Occipital lobe (tissue), 2 donors: ENCODE measurements around the gene RAD50. TPM values are rescaled to one million over a fixed set of nuclear protein-coding genes. Genes with fewer than 3 reads are reported as not detected.
"Not testable (repeated sequence)": the region's sequence is repeated elsewhere in the genome, so short reads cannot be mapped to it uniquely, and the experiment has no call there.

Source experiments
- DNase-seq: peaks from one replicate; lab custom pipeline; 2025; lab: John Stamatoyannopoulos, UW
- total RNA-seq: library from RNA; depleted of rRNA; stranded (reverse); fragments of >200 nt; gene quantifications from one replicate; pipeline ENCODE4 v1.2.3, GENCODE V29; 2014

RAD50 gene
- total RNA-seq: 39.3 TPM

DNA sequence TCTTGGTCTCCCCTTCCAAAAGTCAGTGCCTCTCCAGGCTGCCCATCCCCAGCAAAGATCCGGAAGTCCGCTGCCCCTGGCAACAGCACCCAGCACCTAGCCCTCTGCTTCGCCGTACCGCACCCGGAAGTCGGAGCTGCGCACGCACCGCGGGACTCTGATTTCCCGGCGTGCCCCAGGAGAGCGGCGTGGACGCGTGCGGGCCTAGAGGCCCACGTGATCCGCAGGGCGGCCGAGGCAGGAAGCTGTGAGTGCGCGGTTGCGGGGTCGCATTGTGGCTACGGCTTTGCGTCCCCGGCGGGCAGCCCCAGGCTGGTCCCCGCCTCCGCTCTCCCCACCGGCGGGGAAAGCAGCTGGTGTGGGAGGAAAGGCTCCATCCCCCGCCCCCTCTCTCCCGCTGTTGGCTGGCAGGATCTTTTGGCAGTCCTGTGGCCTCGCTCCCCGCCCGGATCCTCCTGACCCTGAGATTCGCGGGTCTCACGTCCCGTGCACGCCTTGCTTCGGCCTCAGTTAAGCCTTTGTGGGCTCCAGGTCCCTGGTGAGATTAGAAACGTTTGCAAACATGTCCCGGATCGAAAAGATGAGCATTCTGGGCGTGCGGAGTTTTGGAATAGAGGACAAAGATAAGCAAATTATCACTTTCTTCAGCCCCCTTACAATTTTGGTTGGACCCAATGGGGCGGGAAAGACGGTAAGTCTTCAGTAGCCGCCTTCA, at the start of gene RAD50:
Gene RAD50, plus strand, starts transcription at position 215 of the 715 bp plus-strand sequence. Its CDS starts 348 bp downstream, at position 563.
- peak; percentile 86 for DNase-seq

DNA sequence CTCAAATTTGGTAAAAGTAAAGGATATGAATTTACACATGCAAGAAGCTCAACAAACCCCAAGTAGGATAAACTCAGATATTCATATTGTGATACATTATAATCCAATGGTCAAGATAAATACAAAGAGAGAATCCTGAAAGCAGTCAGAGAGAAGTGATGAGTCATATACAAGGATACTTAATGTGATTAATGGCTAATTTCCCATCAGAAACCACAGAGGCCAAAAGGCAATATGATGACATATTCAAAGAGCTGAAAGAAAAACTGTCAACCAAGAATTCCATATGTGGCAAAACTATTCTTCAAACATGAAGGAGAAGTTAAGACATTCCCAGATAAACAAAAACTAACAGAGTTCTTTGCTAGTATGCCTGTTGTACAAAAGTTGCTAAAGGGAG, 46.7 kb upstream of the RAD50 start:
- no peak for DNase-seq

DNA sequence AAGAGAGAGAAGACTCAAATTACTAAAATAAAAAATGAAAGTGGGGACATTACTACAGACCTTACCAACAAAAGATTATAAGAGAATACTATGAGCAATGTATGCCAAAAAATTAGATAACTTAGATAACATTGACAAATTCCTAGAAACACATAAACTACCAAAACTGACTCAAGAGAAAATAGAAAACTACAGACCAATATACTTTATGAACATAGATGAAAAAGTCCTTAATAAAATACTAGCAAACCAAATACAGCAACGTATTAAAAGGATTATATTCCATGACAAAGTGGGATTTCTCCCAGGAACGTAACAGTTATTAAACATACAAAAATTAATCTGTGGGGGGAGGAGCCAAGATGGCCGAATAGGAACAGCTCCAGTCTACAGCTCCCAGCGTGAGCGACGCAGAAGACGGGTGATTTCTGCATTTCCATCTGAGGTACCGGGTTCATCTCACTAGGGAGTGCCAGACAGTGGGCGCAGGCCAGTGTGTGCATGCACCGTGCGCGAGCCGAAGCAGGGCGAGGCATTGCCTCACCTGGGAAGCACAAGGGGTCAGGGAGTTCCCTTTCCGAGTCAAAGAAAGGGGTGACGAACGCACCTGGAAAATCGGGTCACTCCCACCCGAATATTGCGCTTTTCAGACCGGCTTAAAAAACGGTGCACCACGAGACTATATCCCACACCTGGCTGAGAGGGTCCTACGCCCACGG, 43.0 kb upstream of the RAD50 start:
- not testable (repeated sequence) for DNase-seq

DNA sequence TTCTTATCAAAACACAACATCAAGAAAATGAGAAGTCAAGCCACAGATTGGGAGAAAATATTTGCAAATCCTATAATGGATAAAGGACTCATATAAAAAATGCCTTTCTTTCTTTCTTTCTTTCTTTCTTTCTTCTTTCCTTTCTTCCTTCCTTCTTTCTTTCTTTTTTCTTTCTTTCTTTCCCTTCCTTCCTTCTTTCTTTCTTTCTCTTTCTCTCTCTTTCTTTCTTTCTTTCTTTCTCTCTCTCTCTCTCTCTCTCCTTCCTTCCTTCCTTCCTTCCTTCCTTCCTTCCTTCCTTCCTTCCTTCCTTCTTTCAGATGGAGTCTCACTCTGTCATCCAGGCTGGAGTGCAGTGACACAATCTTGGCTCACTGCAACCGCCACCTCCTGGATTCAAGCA, 34.7 kb upstream of the RAD50 start:
- DNase-seq: not testable (repeated sequence)

DNA sequence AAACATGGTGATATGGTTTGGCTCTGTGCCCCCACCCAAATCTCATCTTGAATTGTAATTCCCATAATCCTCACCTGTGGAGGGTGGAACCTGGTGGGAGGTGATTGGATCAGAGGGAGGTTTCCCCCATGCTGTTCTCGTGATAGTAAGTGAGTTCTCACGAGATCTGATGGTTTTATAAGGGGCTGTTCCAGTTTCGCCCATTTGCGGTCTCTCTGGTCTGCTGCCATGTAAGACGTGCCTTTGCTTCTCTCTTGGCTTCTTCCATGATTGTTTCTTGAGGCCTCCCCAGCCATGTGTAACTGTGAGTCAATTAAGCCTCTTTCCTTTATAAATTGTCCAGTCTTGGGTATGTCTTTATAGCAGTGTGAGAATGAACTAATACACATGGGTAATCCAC, 31.9 kb upstream of the RAD50 start:
- not testable (repeated sequence) for DNase-seq

DNA sequence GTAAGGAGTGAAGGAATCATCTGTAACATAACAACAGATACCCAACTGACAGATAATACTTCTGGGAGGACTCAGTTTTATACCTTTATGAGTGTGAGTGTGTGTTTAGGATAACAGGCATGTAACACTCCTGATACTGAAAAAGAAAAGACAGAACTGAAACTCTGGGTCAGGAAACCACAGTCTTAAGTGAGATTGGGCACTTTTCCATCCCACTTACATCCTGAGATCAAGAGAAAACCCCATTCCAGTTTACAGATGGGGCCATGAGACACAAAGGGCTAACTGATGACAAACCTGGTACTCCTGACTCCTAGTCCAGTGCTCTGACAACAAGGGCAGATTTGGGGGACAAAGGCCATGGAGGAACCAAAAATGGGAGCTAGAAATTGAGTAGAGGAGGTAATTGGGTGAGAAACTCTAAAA, 31.5 kb upstream of the RAD50 start:
- no peak for DNase-seq

DNA sequence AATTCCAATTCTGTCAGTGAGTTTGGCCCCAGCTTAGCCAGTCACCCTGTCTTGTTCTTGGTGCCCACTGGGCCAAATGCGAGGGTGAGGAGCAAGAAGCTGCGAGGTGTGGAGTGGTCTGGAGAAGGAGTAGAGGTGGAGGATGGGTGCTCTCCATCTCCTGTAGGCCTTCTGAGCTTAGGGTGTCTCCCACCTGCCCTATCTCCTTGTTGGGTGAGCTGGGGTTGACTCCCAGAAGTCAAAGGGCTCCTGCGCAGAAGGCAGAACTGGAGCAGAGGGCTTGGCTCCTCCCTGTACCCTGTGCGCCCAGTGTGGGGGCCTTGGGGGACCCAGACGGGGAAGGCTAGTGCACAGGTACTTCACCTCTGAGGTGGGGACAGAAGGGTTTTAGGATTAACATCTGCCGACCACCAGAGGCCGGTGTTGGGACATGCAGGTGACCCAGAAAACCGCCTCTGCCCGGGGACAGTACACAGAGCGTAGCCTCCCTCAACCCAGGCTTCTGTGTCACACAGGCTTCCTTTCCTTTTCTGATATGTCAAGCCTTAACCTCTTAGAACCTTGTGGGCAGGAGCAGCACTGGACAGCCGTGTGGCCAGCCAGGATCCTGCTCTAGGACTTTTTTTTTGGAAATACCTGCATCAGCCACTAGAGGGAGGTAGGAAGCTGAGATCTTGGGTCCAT, 30.3 kb upstream of the RAD50 start:
- no peak for DNase-seq

DNA sequence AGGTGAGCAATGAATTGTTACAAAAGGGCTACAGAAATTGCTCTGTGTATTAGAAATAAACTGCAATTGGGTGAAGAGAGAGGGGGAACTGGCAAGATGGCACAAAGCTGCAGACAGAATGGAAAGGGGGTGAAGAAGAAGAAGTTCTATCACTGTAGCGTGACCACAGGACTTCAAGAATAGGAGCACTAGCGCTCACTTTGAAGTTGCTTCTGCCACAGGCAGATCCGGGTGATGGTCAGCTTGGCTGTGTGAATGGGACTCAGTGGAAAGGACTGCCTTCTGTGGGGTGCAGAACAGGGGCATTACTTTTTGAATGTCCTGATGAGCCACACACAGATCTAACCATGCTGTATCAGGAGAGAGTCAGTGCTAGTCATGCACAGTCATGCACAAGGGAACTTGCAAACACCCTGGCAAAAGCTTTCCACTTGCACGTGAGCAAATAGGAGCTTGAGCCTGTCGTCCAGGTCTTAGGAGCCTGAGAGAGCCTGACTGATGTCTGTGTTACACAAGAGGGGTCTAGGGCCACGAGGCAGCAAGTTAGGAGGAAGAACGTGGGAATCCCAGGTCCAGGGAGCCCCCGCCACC, 29.7 kb upstream of the RAD50 start:
- no peak for DNase-seq

DNA sequence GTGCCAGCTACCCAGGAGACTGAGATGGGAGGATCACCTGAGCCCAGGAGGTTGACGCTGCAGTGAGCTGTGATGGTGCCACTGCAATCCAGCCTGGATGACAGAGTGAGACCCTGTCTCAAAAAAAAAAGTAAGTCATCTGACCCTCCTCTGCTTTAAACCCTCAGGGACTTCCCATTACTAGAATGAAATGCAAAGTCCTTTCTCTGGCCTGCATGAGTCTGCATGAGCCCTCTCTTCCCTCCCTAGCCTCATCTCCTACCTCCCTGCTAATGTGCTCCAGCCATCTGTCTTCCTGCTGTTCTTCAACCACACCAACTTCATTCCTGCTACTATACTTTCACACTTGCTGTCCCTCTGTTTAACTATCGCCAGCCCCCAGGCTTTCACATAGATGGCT, 28.8 kb upstream of the RAD50 start:
- no peak for DNase-seq

DNA sequence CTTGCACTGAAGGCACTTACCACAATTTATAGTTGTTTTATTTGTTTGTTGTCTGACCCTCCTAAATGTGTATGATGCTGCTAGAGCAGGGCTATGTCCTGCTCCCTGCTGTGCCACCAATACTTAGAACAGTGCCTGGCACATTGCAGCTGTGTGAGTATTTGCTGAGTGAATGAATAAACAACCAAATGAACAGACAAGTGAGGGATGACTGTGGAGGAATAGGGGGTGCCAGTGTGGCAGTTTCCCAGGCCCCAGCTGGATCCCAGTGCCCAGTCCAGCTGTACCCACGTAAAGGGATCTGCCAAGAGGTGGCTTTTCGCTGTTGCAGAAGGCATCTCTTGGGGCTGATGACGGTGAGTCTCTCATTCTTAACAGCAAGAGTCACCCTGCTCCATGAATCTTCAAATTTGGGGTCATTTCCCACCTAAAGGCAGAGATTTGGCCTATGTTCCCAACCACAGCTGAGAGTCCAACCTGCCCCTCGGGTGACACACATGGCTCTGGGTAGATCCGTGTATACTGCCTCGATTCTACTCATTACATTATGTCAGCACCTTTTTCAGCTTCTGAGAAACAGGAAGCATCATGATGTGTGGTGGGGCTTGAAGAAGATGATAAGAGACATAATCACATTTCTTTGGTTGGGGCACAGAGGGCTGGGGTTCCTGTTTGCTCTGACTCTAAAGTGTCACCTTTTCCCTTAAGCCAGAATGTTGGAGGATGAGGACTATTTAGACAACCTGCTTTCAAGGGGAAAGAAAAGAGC, 27.7 kb upstream of the RAD50 start:
- DNase-seq: no peak

DNA sequence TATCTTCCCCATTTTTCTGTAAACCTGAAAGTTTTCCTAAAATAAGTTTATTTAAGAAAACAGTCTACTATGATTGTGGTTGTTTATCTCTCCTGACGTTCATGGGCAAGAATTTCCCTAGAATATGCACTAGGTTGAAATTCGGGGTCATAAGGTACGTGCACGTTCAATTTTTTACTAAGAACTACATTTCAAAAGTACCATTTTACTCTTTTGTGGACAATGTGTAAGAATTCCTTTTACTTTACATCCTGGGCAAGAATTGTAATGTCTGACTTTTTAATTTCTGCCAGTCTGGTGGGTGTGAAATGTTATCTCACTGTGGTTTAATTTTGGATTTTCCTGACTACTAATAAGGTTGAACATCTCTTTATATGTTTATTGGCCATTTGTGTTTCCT, 25.8 kb upstream of the RAD50 start:
- DNase-seq: no peak

DNA sequence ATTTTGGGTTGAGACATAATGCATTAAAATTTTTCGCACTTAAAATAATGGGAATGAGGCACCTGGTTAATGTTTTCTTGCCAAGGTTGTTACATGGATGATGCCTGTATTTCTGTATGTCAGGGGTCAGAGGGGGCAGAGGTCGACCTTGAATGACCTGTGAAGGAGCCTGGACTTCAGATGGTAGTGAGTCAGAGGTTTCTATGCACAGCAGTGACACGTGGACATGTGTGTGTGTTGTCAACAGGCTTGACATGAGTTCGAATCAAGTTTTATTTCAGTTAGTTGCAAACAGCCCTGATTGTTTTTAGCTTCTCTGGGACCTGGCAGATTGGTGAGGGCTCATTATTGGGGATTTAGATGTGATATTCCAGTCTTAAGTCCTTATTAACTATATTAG, 17.1 kb upstream of the RAD50 start:
- no peak for DNase-seq

DNA sequence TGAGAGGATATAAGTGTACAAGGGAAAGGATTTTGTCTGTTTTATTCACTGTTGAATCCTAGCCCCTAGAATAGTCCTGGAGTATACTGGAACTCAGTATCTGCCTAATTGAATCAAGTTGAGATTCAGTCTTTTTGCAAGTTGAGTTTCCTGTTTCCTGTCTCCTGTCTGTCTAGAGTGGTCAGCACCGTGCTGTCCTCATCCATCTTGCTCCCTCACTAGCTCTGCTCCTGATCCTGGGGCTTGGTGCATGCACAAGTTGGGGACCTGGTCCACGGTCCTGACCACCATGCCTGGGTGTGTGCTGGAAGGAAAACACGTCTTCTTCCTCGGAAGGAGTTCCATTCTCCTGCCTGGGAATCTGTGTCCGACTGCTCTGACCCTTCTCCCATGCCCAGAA, 16.6 kb upstream of the RAD50 start:
- DNase-seq: no peak

DNA sequence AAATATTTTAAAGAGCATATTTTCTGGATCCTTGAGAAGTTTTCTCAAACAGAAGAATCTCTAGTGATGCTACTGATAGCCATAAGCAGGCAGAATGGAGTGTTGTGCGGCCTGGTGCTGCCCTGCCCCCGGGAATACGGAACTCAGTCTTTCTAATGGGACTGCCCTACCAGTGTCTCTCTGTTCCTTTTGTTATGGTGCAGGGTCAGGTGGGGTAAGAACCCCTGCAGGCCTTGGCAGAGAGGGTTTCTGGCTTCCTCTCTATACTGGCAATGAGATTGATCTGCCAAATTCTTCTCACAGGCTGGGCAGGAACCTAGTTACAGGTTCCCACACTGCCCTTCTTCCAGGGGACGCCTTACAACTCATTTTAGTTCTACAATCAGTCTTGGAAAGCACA, 16.0 kb upstream of the RAD50 start:
- no peak for DNase-seq

DNA sequence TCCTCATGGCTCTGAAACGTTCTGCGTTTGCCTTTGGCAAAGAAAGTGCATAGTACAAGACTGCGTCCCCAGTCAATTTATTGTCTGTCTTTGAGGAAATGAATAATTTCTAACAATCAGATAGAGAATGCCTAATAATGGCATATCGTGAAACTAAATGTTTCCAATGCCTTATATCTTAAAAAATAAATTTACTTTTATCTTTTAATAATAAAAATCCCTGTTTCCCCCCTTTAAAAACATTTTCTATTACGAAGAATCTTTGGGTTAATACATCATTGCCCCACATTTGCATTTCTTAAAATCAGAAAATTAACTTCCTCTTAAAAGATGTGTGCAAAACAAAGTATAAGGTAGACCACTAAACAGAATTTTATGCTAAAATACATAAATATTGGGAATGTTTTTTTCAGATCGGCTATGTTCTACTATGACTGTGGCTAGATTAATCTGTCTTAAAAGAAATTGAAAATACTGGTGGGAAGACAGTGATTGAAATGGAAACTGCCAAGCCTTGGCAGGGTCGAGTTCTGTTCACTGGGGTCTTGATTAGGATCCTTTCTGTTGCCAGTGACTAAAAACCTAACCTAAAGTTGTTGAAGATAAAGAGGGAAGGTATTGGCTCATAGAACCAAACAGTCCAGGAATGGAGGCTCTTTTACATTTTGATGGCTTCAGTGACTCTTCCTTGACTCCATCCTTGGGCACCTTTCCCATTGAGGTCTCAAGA, 13.1 kb upstream of the RAD50 start, which contains the start of gene IL5:
Gene IL5, minus strand, starts transcription at position 51 of the 730 bp plus-strand sequence. Its CDS starts 44 bp downstream, at position 7.
- DNase-seq: no peak

DNA sequence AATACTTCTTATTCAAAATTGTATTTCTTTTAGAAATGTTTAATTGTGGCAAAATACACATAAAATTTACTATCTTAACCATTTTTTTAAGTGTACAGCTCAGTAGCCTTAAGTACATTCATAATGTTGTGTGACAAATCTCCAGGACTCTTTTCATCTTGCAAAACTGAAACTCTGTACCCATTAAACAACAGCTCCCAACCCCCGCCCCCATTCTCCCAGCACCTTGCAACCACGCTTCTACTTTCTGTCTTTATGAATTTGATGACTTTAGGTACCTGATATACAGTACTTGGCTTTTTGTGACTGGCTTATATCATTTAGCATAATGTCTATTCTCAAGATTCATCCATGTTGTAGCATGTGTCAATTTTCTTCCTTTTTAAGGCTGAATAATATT, 10.7 kb upstream of the RAD50 start:
- no peak for DNase-seq

DNA sequence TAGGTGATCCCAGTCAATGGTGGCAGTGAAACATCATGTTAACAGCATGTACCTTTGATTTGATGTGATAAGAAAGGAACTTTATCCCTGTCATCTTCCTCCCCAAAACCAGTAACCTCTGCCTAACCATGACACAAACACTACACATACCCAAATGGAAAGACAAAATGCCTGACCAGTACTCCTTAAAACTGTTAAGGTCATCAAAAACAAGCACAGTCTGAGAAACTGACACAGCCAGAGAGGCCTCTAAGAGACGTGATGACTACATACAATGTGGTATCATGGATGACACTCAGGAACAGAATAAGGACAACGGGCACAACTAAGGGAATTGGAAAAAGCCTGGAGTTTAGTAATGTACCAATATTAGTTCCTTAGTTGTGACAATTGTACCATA, 9.5 kb upstream of the RAD50 start:
- DNase-seq: no peak

DNA sequence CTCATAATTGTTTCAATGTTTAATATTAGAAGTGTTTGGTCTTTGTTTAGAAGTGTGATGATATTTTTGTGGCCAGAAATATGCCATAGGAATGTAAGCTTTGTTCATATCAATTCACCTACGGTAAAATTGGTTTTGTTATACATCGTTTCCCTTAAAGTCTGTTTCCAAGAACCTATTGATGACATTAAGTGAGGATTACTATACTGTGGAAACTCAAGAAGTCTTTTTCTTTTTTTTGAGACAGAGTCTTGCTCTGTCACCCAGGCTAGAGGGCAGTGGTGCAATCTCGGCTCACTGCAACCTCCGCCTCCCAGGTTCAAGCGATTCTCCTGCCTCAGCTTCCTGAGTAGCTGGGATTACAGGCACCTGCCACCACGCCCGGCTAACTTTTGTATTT, 7.9 kb upstream of the RAD50 start:
- DNase-seq: not testable (repeated sequence)

DNA sequence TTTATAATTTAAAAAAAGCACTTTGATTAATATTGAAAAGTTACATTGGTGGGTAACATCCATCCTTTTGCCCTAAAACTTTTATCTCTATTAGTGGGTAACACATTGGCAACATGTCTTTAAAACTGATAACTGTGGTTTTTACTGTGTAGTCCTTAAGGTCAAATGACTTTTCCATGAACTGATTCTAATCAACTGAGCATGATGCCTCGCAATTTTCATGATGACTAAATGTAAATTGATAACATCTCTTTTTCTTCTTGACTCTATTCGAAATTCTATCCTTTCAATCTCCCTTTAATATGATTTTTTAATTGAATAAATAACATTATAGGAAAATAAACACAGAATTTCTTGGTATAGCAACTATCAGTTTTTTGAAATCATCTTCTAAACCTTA, 7.2 kb upstream of the RAD50 start:
- DNase-seq: no peak

DNA sequence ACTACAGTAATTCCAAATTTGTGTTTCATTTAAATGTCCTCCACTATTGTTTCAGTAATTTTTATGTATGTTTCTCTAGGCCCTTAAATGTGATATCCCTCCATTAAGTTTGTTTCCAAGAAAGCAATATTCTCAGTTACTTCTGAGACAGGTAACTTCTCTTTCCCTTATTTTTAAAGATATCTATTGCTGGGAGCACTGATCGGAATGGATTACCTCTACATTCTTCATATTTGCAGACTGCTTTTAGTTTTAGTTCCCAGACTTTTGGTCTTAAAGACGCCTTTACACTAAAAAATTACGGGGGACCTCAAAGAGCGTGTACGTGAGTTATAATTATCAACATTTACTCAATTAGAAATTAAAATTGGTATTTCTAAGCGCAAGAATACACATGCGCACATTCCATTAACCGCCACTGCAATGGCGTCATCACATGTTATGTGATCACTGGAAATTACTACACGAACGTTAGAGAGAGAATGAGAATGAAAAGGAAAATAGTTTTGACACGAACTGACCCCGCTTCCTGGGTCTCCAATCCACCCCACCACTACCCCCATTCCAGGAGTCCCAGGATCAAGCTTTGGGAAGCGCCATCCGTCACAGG, 519 bp upstream of the RAD50 start:
- DNase-seq: no peak
